Mucosa of stomach (tissue), 1 donor: ENCODE results near the gene LYRM2.

Experiments
- H3K27me3 ChIP-seq: one replicate; pipeline ENCODE4 v1.7.0; 2013; ENCODE audit warnings: mild to moderate bottlenecking, low read length; ENCODE audit not compliant: control insufficient read depth, insufficient read depth
- H3K36me3 ChIP-seq: one replicate; pipeline ENCODE4 v1.7.0; 2013; ENCODE audit warnings: low read length; ENCODE audit not compliant: control insufficient read depth, insufficient read depth
- H3K4me1 ChIP-seq: one replicate; pipeline ENCODE4 v1.7.0; 2013; ENCODE audit warnings: mild to moderate bottlenecking, low read length; ENCODE audit not compliant: control insufficient read depth, insufficient read depth
- H3K4me3 ChIP-seq: one replicate; pipeline ENCODE4 v1.7.0; 2013; ENCODE audit warnings: low read length
- H3K9ac ChIP-seq: one replicate; pipeline ENCODE4 v1.7.0; 2013; ENCODE audit warnings: mild to moderate bottlenecking, low read length, moderate library complexity
- H3K9me3 ChIP-seq: one replicate; pipeline ENCODE4 v1.7.0; 2013; ENCODE audit warnings: mild to moderate bottlenecking, low read length, moderate library complexity; ENCODE audit not compliant: control insufficient read depth
- donor health status: Pancreatic carcinoma.

LYRM2 gene

DNA sequence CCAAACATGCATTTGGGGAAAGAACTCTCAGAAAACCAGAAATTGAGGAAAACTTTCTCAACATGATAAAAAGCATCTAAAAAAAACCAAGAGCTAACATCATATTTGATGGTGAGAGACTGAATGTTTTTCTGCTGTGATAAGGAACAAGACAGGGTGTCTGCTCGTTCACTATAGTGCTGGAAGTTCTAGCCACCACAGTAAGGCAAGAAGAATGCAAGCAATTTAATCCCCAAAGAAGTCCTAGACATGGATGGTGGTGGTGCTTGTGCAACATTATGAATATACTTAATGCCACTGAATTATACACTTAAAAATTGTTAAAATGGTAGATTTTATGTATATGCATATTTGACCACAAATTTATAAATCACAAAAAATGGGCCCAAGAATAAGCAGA is 53.4 kb downstream of the LYRM2 start:
- Histone ChIP-seq H3K4me3 (no peak overlapping the region), H3K27me3 (no peaks in the 10 kb centered on the region)

DNA sequence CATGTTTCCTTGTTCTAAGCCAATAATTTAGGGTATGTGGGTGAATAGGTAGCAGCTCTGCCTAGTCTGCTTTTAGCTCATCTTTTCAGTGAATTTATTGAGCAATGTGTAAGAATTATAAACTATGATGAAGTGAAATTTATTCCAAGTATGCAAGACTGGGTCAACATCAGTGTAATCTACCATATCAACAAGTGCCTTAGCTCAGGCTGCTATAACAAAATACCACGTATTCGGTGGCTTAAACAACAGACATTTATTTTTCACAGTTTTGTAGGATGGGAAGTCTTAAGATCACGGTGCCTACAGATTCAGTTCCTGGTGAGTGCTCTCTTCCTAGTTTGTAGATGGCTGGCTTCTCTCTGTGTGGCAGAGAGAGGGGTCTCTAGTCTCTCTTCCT is 54.0 kb downstream of the LYRM2 start:
- Histone ChIP-seq H3K9me3 (no peaks in the 10 kb centered on the region), H3K36me3 (no peaks in the 10 kb centered on the region), H3K27me3 (no peaks in the 10 kb centered on the region)

More for the DNA sequence above, 53.4 kb downstream of the LYRM2 start:
- Histone ChIP-seq H3K36me3 (no peaks in the 10 kb centered on the region), H3K9me3 (no peaks in the 10 kb centered on the region), H3K9ac (no peak overlapping the region), H3K4me1 (no peaks in the 10 kb centered on the region)

DNA sequence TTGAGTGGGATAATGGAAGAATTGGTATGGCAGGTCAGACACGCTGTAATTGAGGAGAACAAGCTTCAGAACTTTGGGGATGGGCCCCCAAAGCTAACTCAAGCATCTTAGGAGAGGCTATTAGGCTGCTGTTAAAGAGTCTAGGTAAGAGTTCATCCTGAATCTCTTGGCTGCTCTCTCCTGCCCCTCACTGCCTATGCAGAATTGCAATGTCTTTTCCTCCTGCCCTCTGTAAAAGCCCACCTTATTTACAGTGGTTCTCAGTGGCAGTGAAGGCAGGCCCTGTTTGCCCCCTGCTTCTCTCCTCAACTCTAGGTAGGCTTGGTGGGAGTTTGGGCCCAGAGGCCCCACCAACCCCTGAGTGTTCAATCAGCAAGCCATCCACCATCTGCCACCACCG is 55.0 kb downstream of the LYRM2 start:
- Histone ChIP-seq H3K9me3 (no peaks in the 10 kb centered on the region), H3K9ac (no peak overlapping the region), H3K4me3 (no peak overlapping the region), H3K36me3 (no peaks in the 10 kb centered on the region), H3K4me1 (no peaks in the 10 kb centered on the region), H3K27me3 (no peaks in the 10 kb centered on the region)

More for the DNA sequence above, 54.0 kb downstream of the LYRM2 start:
- no peaks in the 10 kb centered on the region for H3K4me1 ChIP-seq
- H3K4me3 ChIP-seq = no peak overlapping the region
- no peak overlapping the region for H3K9ac ChIP-seq

DNA sequence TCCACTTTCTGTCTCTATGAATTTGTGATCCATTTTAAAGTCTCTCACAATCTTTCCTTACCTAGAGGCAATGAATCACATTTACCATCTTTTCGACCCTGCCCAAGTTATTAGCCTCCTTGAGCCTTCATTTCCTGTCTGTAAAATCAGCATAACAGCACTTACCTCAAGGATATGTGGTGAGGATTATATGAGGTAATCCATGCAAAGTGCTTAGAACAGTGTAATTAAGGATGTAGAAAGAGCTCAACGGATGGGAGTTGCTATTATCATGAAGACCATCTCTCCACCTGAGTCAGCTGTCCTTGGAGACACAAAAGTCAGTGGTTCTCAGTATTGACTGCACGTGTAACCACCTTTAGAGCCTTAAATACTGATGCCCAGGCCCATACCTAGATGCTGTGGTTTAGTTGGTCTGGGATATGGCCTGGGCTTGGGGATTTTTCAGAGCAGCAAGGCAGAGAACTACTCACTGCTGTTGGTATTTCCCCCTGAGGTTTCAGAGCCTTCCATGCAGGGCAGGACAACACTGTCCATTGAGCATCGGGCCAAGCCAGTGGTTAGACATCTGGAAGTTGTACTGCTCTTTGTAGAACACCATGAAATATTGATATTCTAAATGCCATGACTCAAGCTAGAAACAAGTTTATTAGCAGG is 55.8 kb downstream of the LYRM2 start:
- H3K27me3 ChIP-seq = no peaks in the 10 kb centered on the region
- H3K36me3 ChIP-seq = no peaks in the 10 kb centered on the region
- no peak overlapping the region for H3K9ac ChIP-seq
- H3K4me1 ChIP-seq = no peaks in the 10 kb centered on the region
- no peak overlapping the region for H3K4me3 ChIP-seq
- H3K9me3 ChIP-seq = no peaks in the 10 kb centered on the region

DNA sequence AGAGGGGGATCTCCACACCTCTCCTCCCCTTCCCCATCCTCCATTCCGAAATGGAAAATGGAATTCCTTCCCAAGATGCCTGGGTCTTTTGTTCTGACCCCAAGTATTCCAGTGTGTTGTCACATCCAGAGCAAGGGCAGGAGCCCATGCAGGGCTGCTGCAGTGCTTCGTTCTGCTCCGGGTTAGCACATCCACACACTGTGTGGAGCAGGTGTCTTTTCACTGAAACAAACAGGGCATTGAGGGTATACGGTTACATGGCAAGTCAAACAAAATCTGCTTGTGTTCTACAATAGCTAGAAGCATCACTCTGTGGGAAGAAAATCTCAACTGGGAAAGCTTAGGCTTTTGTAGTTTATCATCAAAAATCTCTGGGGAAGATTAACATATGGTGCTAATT is 56.9 kb downstream of the LYRM2 start:
- no peaks in the 10 kb centered on the region for H3K4me1 ChIP-seq
- H3K27me3 ChIP-seq = no peaks in the 10 kb centered on the region
- H3K9me3 ChIP-seq = no peaks in the 10 kb centered on the region
- no peak overlapping the region for H3K9ac ChIP-seq
- no peak overlapping the region for H3K4me3 ChIP-seq
- H3K36me3 ChIP-seq = no peaks in the 10 kb centered on the region

DNA sequence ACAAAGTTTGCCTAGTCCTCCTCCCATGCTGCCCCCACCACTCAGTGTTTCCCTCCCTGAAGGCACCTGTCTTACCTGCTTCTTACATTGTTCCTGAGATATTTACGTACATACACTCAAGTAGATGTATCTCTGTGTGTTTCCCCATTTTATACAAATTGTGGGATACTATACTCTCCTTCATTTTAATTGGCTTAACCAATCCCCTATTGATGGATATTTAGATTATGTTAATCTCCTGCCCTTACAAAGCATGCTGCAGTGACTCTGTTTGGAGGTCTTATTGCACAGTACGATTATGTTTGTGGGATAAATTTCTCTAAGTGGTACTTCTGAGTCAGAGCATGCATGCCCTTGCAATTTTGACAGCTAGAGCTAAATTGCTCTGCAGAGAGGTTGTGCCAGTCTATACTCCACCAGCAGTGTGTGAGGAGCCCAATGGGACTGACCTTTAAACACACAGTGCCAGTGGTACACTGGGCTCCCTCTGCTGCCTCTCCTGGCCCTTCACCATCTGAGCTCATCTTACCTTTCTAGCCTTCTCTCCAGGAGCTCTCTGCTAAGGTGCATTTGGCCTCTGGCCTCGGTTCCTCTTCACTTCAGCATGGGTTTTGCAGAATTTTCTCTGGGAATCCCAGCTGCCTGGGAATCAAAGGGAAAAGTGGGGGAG is 57.4 kb downstream of the LYRM2 start:
- no peaks in the 10 kb centered on the region for H3K9me3 ChIP-seq

DNA sequence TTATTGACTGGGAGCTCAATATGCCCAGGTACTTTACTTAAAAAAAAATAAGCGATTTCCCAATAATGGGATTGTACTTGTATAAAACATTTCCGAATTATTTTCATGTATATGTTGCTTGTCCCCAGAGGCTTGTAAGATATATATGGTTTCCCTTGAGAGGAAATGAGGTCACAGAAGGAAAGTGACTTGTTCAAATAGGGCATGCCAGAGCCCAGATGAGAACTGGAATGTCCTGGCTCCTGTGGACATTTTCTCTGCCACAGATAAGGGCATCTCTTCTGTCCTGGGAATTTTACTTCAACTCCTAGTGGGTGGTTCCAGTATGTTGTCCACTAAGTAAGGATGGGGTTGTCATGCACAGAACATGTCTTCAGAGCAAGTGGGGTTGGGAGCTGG is 63.0 kb downstream of the LYRM2 start:
- H3K9me3 ChIP-seq = no peaks in the 10 kb centered on the region
- no peaks in the 10 kb centered on the region for H3K36me3 ChIP-seq
- no peak overlapping the region for H3K4me3 ChIP-seq
- no peaks in the 10 kb centered on the region for H3K4me1 ChIP-seq
- no peak overlapping the region for H3K9ac ChIP-seq
- no peaks in the 10 kb centered on the region for H3K27me3 ChIP-seq

More for the DNA sequence above, 57.4 kb downstream of the LYRM2 start:
- H3K27me3 ChIP-seq = no peaks in the 10 kb centered on the region
- no peaks in the 10 kb centered on the region for H3K4me1 ChIP-seq
- no peak overlapping the region for H3K4me3 ChIP-seq
- no peak overlapping the region for H3K9ac ChIP-seq
- H3K36me3 ChIP-seq = no peaks in the 10 kb centered on the region

DNA sequence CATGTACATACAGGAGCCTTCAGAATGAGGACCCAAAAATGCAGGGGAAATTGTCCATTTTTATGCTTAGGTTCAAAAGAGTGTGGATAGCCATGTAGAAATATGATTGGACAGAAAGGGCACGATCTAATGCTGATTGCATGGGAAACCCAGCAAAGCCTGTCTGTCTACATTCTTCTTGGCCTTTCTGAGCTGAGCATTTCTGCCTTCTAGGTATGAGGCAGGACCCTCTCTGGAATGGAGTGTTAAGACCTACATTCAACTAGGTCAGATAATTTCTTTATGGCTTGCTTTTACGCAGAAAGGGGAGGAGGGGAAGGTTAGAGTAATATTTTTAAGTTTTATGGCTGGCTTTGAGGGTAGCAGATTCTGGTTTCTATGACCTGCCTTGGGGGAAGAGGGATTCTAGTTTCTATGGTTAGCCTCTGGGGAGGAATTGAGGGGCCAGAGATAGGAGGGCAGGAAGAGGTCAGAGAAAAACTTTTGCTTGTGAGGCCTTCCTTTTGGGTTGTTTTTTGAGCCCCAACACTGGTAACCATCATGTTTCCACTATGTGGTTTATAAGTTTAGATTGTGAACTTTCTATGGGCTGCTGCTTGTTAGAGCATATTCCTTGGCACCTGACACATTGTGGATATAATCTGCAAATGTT is 63.5 kb downstream of the LYRM2 start:
- Histone ChIP-seq H3K27me3 (no peaks in the 10 kb centered on the region), H3K4me1 (no peaks in the 10 kb centered on the region), H3K9ac (no peak overlapping the region), H3K4me3 (no peak overlapping the region), H3K36me3 (no peaks in the 10 kb centered on the region), H3K9me3 (no peaks in the 10 kb centered on the region)

DNA sequence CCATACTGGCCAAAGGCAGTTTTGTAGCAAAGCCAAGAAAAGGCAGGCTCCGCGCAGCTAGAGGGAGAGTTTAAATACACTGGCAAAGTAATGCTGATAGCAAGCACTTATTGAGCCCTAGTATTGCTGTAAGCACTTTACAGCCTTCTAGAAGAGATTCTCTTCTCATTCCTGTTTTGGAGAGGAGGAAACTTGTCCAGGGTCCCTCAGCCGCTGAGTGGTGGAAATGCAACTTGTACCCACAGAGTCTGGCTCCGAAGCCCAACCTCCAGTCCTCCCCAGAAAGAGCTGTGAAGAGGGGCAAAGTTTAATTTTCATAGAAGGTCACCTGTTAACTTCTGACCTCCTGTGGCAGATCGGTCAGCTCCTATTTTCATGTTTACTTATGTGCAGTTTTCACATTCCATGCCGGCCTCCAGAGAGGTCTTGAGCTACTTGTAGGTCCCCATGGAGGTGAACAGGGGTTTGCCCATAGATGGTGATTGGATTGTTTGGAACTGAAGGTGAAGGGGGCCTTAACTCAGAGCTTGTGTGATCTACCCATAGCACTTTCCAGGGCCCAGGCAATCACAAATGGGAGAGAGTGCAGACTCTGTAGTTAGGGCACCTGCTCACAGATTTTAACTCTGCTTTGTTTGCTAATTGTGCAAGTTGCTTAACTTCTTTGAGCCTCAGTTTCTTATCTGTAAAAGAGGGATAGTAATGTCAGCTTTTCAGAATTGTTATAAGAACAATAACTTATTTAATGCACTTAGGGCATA is 70.7 kb downstream of the LYRM2 start:
- H3K4me1 ChIP-seq = no peaks in the 10 kb centered on the region
- H3K27me3 ChIP-seq = no peaks in the 10 kb centered on the region
- H3K4me3 ChIP-seq = no peak overlapping the region
- no peak overlapping the region for H3K9ac ChIP-seq
- H3K9me3 ChIP-seq = no peaks in the 10 kb centered on the region
- H3K36me3 ChIP-seq = no peaks in the 10 kb centered on the region

DNA sequence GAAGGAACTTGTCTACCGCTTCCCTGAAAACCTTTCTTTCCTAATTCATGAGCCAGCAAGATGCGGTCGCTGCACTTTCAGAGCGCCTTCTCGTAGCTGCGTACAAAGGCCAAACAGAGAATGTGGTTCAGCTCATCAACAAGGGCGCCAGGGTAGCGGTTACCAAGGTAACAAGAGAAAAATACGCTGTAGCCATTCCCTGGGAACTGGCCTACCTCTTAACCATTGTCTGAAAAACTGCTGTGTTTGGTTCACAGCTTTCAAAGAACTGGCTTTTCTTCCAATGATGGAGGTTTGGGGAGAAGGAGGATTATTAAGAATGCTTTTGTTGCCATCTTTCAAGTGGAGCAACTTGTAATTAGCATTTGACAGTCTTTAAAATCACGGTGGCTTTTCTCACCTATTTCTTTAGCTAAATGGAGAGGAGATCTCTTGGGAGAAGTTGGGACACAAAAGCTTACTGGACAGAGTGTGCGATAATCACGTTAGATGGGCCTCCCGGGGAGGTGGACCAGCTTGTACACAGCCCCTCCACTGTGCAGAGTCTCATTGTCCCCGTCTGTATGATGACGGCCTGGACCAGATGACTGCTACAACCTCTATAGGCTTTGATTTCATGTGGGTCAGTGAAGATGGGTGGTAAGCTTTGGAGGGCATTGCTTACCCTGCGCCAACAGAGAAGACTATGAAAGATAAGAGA is 71.5 kb downstream of the LYRM2 start:
- Histone ChIP-seq H3K9ac (no peak overlapping the region), H3K27me3 (no peaks in the 10 kb centered on the region), H3K36me3 (no peaks in the 10 kb centered on the region), H3K4me1 (no peaks in the 10 kb centered on the region), H3K4me3 (no peak overlapping the region), H3K9me3 (no peaks in the 10 kb centered on the region)

DNA sequence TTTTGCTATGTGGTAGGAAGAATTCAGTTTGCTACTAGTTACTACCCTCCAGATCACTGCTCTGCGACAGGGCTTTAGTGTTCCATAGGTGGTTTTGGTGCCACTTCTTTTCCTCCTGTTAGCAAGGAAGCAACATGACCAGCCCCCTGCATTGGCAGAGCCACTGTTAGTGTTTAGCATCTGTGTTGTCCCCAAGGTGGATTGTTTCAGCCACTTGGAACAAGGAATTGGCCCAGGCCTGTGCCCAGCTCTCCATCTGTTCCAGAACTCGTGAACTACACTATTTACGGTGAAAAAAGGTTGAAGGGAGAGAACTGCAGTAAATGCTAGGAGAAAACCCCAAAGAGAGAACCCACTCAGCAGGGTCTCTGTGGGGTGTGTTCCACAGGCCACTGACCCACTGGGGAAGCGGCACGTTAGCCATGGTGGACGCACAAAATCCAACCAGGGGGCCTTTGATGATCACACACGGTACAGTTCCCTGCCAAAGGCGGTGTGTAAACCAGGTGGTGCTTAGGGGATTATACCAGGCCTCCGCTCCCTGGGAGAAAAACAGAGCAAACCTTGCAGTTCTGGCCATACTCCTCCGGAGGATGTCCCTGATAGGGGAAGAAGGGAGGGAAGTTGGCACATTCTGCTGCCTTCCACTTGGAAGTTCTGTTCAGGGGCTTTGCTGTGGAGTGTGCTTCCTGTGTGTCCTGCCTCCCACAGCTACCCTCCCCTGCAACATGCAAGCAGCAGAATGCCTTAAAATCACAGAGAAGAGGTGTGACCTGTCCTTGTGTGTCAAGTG is 72.3 kb downstream of the LYRM2 start:
- H3K9me3 ChIP-seq = no peaks in the 10 kb centered on the region
- no peaks in the 10 kb centered on the region for H3K4me1 ChIP-seq
- H3K4me3 ChIP-seq = no peak overlapping the region
- H3K36me3 ChIP-seq = no peaks in the 10 kb centered on the region
- no peak overlapping the region for H3K9ac ChIP-seq
- no peaks in the 10 kb centered on the region for H3K27me3 ChIP-seq
